H9 (cell line): Measurements from ENCODE around the gene COPS9. TPM values are rescaled to one million over a fixed set of nuclear protein-coding genes. Genes with fewer than 3 reads are reported as not detected.

ENCODE experiments used
- DNase-seq: peaks from one replicate; pipeline ENCODE4 v3.0.0-alpha.2; 2017
- H2AFZ ChIP-seq: one replicate; pipeline ENCODE4 v1.6.1; 2013; ENCODE audit warnings: mild to moderate bottlenecking, low read length, control low read depth, moderate library complexity
- H2AK5ac ChIP-seq: 2 replicates; pipeline ENCODE4 v1.6.1; 2013; ENCODE audit warnings: low read length, control low read depth, mixed read lengths; ENCODE audit not compliant: insufficient read length
- H2BK120ac ChIP-seq: one replicate; pipeline ENCODE4 v1.6.1; 2013; ENCODE audit warnings: low read depth, mild to moderate bottlenecking, low read length, control low read depth, inconsistent platforms; ENCODE audit not compliant: poor library complexity, severe bottlenecking
- H2BK12ac ChIP-seq: 2 replicates; pipeline ENCODE4 v1.6.1; 2013; ENCODE audit warnings: low read length, control low read depth, mixed read lengths, low read depth; ENCODE audit not compliant: insufficient read length
- H2BK15ac ChIP-seq: 2 replicates; pipeline ENCODE4 v1.6.1; 2013; ENCODE audit warnings: low read depth, low read length, control low read depth
- H2BK20ac ChIP-seq: one replicate; pipeline ENCODE4 v1.6.1; 2013; ENCODE audit warnings: low read depth, mild to moderate bottlenecking, low read length, control low read depth, inconsistent platforms; ENCODE audit not compliant: poor library complexity, severe bottlenecking
- H2BK5ac ChIP-seq: 2 replicates; pipeline ENCODE4 v1.6.1; 2013; ENCODE audit warnings: low read length, control low read depth, mixed read lengths; ENCODE audit not compliant: insufficient read length
- H3K14ac ChIP-seq: 2 replicates; pipeline ENCODE4 v1.6.1; 2013; ENCODE audit warnings: low read length, control low read depth; ENCODE audit not compliant: insufficient read depth
- H3K18ac ChIP-seq: 2 replicates; pipeline ENCODE4 v1.6.1; 2013; ENCODE audit warnings: low read depth, mild to moderate bottlenecking, mixed read lengths, low read length, control low read depth; ENCODE audit not compliant: insufficient read length
- H3K23ac ChIP-seq: 2 replicates; pipeline ENCODE4 v1.6.1; 2013; ENCODE audit warnings: low read length, control low read depth, mixed read lengths, low read depth; ENCODE audit not compliant: insufficient read length
- H3K23me2 ChIP-seq: 2 replicates; pipeline ENCODE4 v1.6.1; 2013; ENCODE audit warnings: low read depth, mild to moderate bottlenecking, mixed read lengths, low read length, control low read depth; ENCODE audit not compliant: insufficient read length, poor library complexity, severe bottlenecking
- H3K27ac ChIP-seq: 2 replicates; pipeline ENCODE4 v1.5.1; 2013; ENCODE audit warnings: low read length, control low read depth, mixed read lengths, low read depth; ENCODE audit not compliant: insufficient read length
- H3K27me3 ChIP-seq: 2 replicates; pipeline ENCODE4 v1.6.1; 2013; ENCODE audit warnings: low read length, control low read depth, inconsistent platforms; ENCODE audit not compliant: insufficient read depth
- H3K4ac ChIP-seq: 2 replicates; pipeline ENCODE4 v1.6.1; 2013; ENCODE audit warnings: low read depth, mild to moderate bottlenecking, control low read depth, inconsistent platforms, low read length, moderate library complexity
- H3K4me1 ChIP-seq: 2 replicates; pipeline ENCODE4 v1.6.1; 2013; ENCODE audit warnings: low read length, control low read depth, inconsistent platforms; ENCODE audit not compliant: insufficient read depth
- H3K4me2 ChIP-seq: 2 replicates; pipeline ENCODE4 v1.6.1; 2013; ENCODE audit warnings: low read length, control low read depth, mixed read lengths; ENCODE audit not compliant: insufficient read length, insufficient read depth
- H3K56ac ChIP-seq: 2 replicates; pipeline ENCODE4 v1.6.1; 2013; ENCODE audit warnings: low read depth, mild to moderate bottlenecking, mixed read lengths, low read length, control low read depth; ENCODE audit not compliant: insufficient read length
- H3K79me1 ChIP-seq: 2 replicates; pipeline ENCODE4 v1.6.1; 2013; ENCODE audit warnings: low read depth, mild to moderate bottlenecking, moderate library complexity, low read length, control low read depth, inconsistent platforms; ENCODE audit not compliant: insufficient read depth, poor library complexity, severe bottlenecking
- H3K79me2 ChIP-seq: 2 replicates; pipeline ENCODE4 v1.6.1; 2013; ENCODE audit warnings: low read length, control low read depth, inconsistent platforms; ENCODE audit not compliant: insufficient read depth
- H3K9ac ChIP-seq: 2 replicates; pipeline ENCODE4 v1.6.1; 2013; ENCODE audit warnings: low read length, control low read depth, mixed read lengths; ENCODE audit not compliant: insufficient read length; ENCODE audit errors: extremely low read depth
- H3K9me3 ChIP-seq: one replicate; pipeline ENCODE4 v1.6.1; 2013; ENCODE audit warnings: low read depth, low read length, inconsistent platforms; ENCODE audit not compliant: control insufficient read depth
- H3T11ph ChIP-seq: one replicate; pipeline ENCODE4 v1.6.1; 2013; ENCODE audit warnings: mild to moderate bottlenecking, low read length, control low read depth, inconsistent platforms
- H4K20me1 ChIP-seq: one replicate; pipeline ENCODE4 v1.6.1; 2013; ENCODE audit not compliant: control insufficient read depth, insufficient read length, insufficient read depth
- H4K5ac ChIP-seq: 2 replicates; pipeline ENCODE4 v1.6.1; 2013; ENCODE audit warnings: low read depth, mild to moderate bottlenecking, mixed read lengths, low read length, control low read depth; ENCODE audit not compliant: insufficient read length
- H4K8ac ChIP-seq: replicated peaks from 2 replicates; pipeline ENCODE4 v1.6.1; 2013; ENCODE audit warnings: low read length, control low read depth, mixed read lengths, low read depth; ENCODE audit not compliant: insufficient read length
- H4K91ac ChIP-seq: 2 replicates; pipeline ENCODE4 v1.6.1; 2013; ENCODE audit warnings: low read depth, mild to moderate bottlenecking, moderate library complexity, mixed read lengths, low read length, control low read depth; ENCODE audit not compliant: insufficient read length
- H3K27ac Mint-ChIP-seq, 3 experiments: 2 replicates in 2 of 3; 3 replicates in 1 of 3; pipeline ENCODE4 v1.8.0; 2020 to 2021; ENCODE audit warnings: mixed read lengths in 3 of 3, mild to moderate bottlenecking in 1 of 3, moderate library complexity in 1 of 3
- H3K27me3 Mint-ChIP-seq: 2 replicates; pipeline ENCODE4 v1.8.0; 2021; ENCODE audit warnings: low read depth, mild to moderate bottlenecking, moderate library complexity, mixed read lengths
- H3K36me3 Mint-ChIP-seq, 3 experiments: 2 replicates in 2 of 3; 3 replicates in 1 of 3; pipeline ENCODE4 v1.8.0; 2020 to 2021; ENCODE audit warnings: low read depth in 3 of 3, mixed read lengths in 3 of 3; ENCODE audit not compliant: insufficient read depth in 1 of 3
- H3K4me1 Mint-ChIP-seq, 2 experiments: 2 replicates each; pipeline ENCODE4 v1.8.0; 2020; ENCODE audit warnings: mixed read lengths in 2 of 2
- H3K4me3 Mint-ChIP-seq, 2 experiments: 2 replicates in 1 of 2; 3 replicates in 1 of 2; pipeline ENCODE4 v1.8.0; 2020 to 2021; ENCODE audit warnings: mild to moderate bottlenecking in 2 of 2, mixed read lengths in 2 of 2, moderate library complexity in 1 of 2
- H3K9me3 Mint-ChIP-seq, 2 experiments: 2 replicates in 1 of 2; 3 replicates in 1 of 2; pipeline ENCODE4 v1.8.0; 2020; ENCODE audit warnings: mild to moderate bottlenecking in 2 of 2, mixed read lengths in 2 of 2, moderate library complexity in 1 of 2
- WGBS: extraction: QIAGEN DNeasy Blood & Tissue Kit; methylation state at CpG from one replicate; pipeline ENCODE4 v1.1.7; 2013; ENCODE audit warnings: missing lambda C conversion rate, low lambda C conversion rate, mixed read lengths; ENCODE audit not compliant: insufficient read length; ENCODE audit errors: extremely low coverage; 5-methylcytosine and 5-hydroxymethylcytosine counted together
- total RNA-seq: library from RNA; stranded (reverse); gene quantifications from 2 replicates; pipeline ENCODE4 v1.2.1, GENCODE V29; 2021
- TF ChIP-seq, protein P1 (sequence below): fragments of 200-600 bp; sonication (generic); conservative IDR thresholded peaks from 3 replicates; pipeline ENCODE4 v1.8.0; 2021; ENCODE audit warnings: antibody characterized with exemption, mild to moderate bottlenecking

Gene COPS9
- total RNA-seq, 1 experiment from 2014 or later = 142 TPM

DNA sequence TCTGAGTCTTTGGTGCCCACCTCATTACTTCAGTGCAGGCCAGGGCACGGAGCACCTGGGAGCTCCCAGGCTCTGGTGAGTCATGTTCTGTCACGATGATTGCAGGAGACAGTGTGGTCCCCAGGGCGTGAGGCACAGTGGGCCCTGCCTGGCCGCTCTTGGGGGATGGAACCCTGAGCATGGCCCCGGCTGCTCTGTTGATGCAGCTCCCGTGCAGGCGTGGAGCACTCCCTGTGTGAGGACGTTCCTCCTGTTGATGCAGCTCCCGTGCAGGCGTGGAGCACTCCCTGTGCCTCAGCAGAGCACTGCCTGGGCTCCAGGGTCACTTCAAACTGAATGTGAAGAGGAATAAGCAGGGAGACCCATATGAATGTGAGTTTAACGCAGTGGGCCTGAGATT is 30.1 kb downstream of the COPS9 start:
- Histone ChIP-seq H3K4ac (no peak overlapping the region), H3K27me3 (no peaks in the 10 kb centered on the region), H3K23ac (no peak overlapping the region), H3T11ph (no peak overlapping the region), H2BK120ac (no peak overlapping the region), H3K4me2 (no peak overlapping the region), H2BK20ac (no peak overlapping the region), H3K56ac (no peak overlapping the region), H3K9me3 (no peaks in the 10 kb centered on the region), H4K5ac (no peak overlapping the region), H4K8ac (no peak overlapping the region), H2BK15ac (no peak overlapping the region), H3K9ac (no peak overlapping the region), H3K4me1 (no peaks in the 10 kb centered on the region), H2BK12ac (no peak overlapping the region), H3K79me2 (no peaks in the 10 kb centered on the region), H2AFZ (no peak overlapping the region), H4K20me1 (no peaks in the 10 kb centered on the region), H3K18ac (no peak overlapping the region), H2AK5ac (no peak overlapping the region), H3K27ac (no peak overlapping the region), H3K23me2 (no peaks in the 10 kb centered on the region), H2BK5ac (no peak overlapping the region), H3K79me1 (no peaks in the 10 kb centered on the region), H4K91ac (no peak overlapping the region), H3K14ac (no peak overlapping the region; the same call in 1 of the 2 replicates)
- Mint-ChIP-seq H3K9me3 (peaks cover 3 to 9% of the 10 kb centered on the region in 2 experiments; a peak in 3 of 5 replicates), H3K4me3 (no peak overlapping the region), H3K36me3 (peaks cover 0 to 6% (median 0%) of the 10 kb centered on the region in 3 experiments; a peak in 2 of 7 replicates), H3K4me1 (no peaks in the 10 kb centered on the region; a peak in 1 of 4 replicates), H3K27ac (peak overlapping the region in 1 of 3 experiments; percentile 27; a peak in 1 of 7 replicates), H3K27me3 (peaks cover 13% of the 10 kb centered on the region)
- TF ChIP-seq, protein P1, sequence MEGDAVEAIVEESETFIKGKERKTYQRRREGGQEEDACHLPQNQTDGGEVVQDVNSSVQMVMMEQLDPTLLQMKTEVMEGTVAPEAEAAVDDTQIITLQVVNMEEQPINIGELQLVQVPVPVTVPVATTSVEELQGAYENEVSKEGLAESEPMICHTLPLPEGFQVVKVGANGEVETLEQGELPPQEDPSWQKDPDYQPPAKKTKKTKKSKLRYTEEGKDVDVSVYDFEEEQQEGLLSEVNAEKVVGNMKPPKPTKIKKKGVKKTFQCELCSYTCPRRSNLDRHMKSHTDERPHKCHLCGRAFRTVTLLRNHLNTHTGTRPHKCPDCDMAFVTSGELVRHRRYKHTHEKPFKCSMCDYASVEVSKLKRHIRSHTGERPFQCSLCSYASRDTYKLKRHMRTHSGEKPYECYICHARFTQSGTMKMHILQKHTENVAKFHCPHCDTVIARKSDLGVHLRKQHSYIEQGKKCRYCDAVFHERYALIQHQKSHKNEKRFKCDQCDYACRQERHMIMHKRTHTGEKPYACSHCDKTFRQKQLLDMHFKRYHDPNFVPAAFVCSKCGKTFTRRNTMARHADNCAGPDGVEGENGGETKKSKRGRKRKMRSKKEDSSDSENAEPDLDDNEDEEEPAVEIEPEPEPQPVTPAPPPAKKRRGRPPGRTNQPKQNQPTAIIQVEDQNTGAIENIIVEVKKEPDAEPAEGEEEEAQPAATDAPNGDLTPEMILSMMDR = no peak
- DNase-seq = no peak
- no CpG with 5 or more reads among the region's 11 CpGs for WGBS
